ENCODE results near the gene C2CD4C.

GRCh38 chr19:399370-399769 lies 9.6 kb downstream of the C2CD4C start:
- TF ChIP-seq, protein P1, sequence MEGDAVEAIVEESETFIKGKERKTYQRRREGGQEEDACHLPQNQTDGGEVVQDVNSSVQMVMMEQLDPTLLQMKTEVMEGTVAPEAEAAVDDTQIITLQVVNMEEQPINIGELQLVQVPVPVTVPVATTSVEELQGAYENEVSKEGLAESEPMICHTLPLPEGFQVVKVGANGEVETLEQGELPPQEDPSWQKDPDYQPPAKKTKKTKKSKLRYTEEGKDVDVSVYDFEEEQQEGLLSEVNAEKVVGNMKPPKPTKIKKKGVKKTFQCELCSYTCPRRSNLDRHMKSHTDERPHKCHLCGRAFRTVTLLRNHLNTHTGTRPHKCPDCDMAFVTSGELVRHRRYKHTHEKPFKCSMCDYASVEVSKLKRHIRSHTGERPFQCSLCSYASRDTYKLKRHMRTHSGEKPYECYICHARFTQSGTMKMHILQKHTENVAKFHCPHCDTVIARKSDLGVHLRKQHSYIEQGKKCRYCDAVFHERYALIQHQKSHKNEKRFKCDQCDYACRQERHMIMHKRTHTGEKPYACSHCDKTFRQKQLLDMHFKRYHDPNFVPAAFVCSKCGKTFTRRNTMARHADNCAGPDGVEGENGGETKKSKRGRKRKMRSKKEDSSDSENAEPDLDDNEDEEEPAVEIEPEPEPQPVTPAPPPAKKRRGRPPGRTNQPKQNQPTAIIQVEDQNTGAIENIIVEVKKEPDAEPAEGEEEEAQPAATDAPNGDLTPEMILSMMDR (IDR thresholded peaks at IDR 0.05; ENCODE audit: extremely low read depth in 1 of 2, insufficient read depth in 1 of 2, low read depth in 1 of 2, low read length in 2 of 2), result no peak
- no peak for TF ChIP-seq POLR2AphosphoS5 (IDR thresholded peaks at IDR 0.05; ENCODE audit: insufficient read depth, low read depth, low read length)
- no peak for TF ChIP-seq EZH2 (IDR thresholded peaks at IDR 0.05; ENCODE audit: borderline replicate concordance, low read depth, low read length, severe bottlenecking)
- TF ChIP-seq POLR2A (IDR thresholded peaks at IDR 0.05; ENCODE audit: low read depth, low read length), result no peak
- no peak for TF ChIP-seq MYC (IDR thresholded peaks at IDR 0.05; ENCODE audit: low read depth, low read length)
- no peak for TF ChIP-seq FOS (IDR thresholded peaks at IDR 0.05; ENCODE audit: borderline replicate concordance, insufficient read depth, low read length)
- TF ChIP-seq GATA2 (IDR thresholded peaks at IDR 0.05; ENCODE audit: insufficient read depth, insufficient read length, low read depth, low read length), result no peak
- TF ChIP-seq MAX (IDR thresholded peaks at IDR 0.05; ENCODE audit: insufficient read depth, insufficient read length), result no peak
- TF ChIP-seq JUN (IDR thresholded peaks at IDR 0.05; ENCODE audit: borderline replicate concordance, insufficient read depth, insufficient read length, low read depth), result no peak

All from endothelial cell of umbilical vein (primary cell).